Esophagus (tissue), 2 donors: ENCODE results near the gene ZNF77. TPM values are rescaled to one million over a fixed set of nuclear protein-coding genes. Genes with fewer than 3 reads are reported as not detected.
"Not testable (repeated sequence)": the region's sequence is repeated elsewhere in the genome, so short reads cannot be mapped to it uniquely, and the experiment has no call there.

ENCODE experiments used
- H3K27ac ChIP-seq, 2 donors: one replicate each; pipeline ENCODE4 v1.5.1; 2013; ENCODE audit warnings: low read depth in 2 of 2, mild to moderate bottlenecking in 2 of 2, inconsistent platforms in 1 of 2, low read length in 1 of 2, moderate library complexity in 1 of 2
- H3K27me3 ChIP-seq, 2 donors: one replicate each; pipeline ENCODE4 v1.6.1; 2013; ENCODE audit warnings: low read length in 2 of 2, control low read depth in 1 of 2, mild to moderate bottlenecking in 1 of 2; ENCODE audit not compliant: insufficient read depth in 2 of 2, control insufficient read depth in 1 of 2
- H3K36me3 ChIP-seq, 2 donors: one replicate each; pipeline ENCODE4 v1.6.1; 2013; ENCODE audit warnings: low read length in 1 of 2; ENCODE audit not compliant: control insufficient read depth in 2 of 2, insufficient read depth in 2 of 2
- H3K4me1 ChIP-seq, 2 donors: one replicate each; pipeline ENCODE4 v1.6.1; 2013; ENCODE audit warnings: low read length in 1 of 2; ENCODE audit not compliant: control insufficient read depth in 2 of 2, insufficient read depth in 2 of 2
- H3K4me3 ChIP-seq, 2 donors: one replicate each; pipeline ENCODE4 v1.5.1; 2013; ENCODE audit warnings: low read length in 2 of 2, mild to moderate bottlenecking in 2 of 2, low read depth in 1 of 2, moderate library complexity in 1 of 2
- H3K9me3 ChIP-seq, 2 donors: one replicate each; pipeline ENCODE4 v1.6.1; 2013; ENCODE audit warnings: mild to moderate bottlenecking in 2 of 2, low read depth in 1 of 2, low read length in 1 of 2, moderate library complexity in 1 of 2; ENCODE audit not compliant: control insufficient read depth in 2 of 2, insufficient read depth in 1 of 2
- WGBS, 2 donors: extraction: QIAGEN DNeasy Blood & Tissue Kit; methylation state at CpG; one replicate each; pipeline ENCODE4 v1.1.7; 2013; 5-methylcytosine and 5-hydroxymethylcytosine counted together
- polyA plus RNA-seq, 2 donors: library from polyadenylated mRNA; stranded (reverse); fragments of 200-250 nt; gene quantifications; one replicate each; pipeline ENCODE4 v1.2.3, GENCODE V29; 2013
- donor health status: healthy with polysubstance abuse.
- donor health status: Bipolar disorder and iron deficiency.

Gene ZNF77
- polyA plus RNA-seq: 1 to 10 TPM; 2.6 TPM

GRCh38 chr19:2944775-2945574 is at the start of gene ZNF77:
Gene ZNF77, minus strand, starts transcription at chr19:2944971. Its CDS starts 131 bp downstream, at chr19:2944840.
- 1% methylated on average over 74 of the region's 74 CpGs for WGBS, 2 donors
- H3K27ac ChIP-seq: peak within 1 kb of the TSS; percentile 97 to 99
- H3K9me3 ChIP-seq: no peaks in the 10 kb centered on the region
- no peaks in the 10 kb centered on the region for H3K27me3 ChIP-seq
- peaks cover 0 to 2% of the 10 kb centered on the region in 2 donors for H3K4me1 ChIP-seq
- H3K4me3 ChIP-seq: peak within 1 kb of the TSS; percentile 66 to 91
- no peaks in the 10 kb centered on the region for H3K36me3 ChIP-seq

- Histone ChIP-seq H3K4me3 (no peak overlapping the region), H3K27ac (no peak overlapping the region), H3K36me3 (no peaks in the 10 kb centered on the region), H3K9me3 (no peaks in the 10 kb centered on the region), H3K27me3 (no peaks in the 10 kb centered on the region), H3K4me1 (no peaks in the 10 kb centered on the region)
- WGBS, 2 donors: 56 to 68% methylated on average over 7 to 9 of the region's 9 CpGs
Observed at GRCh38 chr19:2993579-2993978, 48.8 kb upstream of the ZNF77 start.

GRCh38 chr19:2992958-2993357 is 48.2 kb upstream of the ZNF77 start:
- Histone ChIP-seq H3K27me3 (no peaks in the 10 kb centered on the region), H3K4me1 (no peaks in the 10 kb centered on the region), H3K36me3 (no peaks in the 10 kb centered on the region), H3K4me3 (no peak overlapping the region), H3K27ac (no peak overlapping the region), H3K9me3 (no peaks in the 10 kb centered on the region)
- 74 to 78% methylated on average over 14 of the region's 14 CpGs for WGBS, 2 donors

- H3K27ac ChIP-seq, H3K4me1 ChIP-seq, H3K4me3 ChIP-seq, H3K36me3 ChIP-seq, H3K9me3 ChIP-seq, H3K27me3 ChIP-seq: not testable (repeated sequence)
- WGBS, 2 donors: 91% methylated on average over 11 of the region's 11 CpGs
Observed at GRCh38 chr19:2992333-2992732, 47.6 kb upstream of the ZNF77 start.

- no peak overlapping the region for H3K4me3 ChIP-seq
- no peaks in the 10 kb centered on the region for H3K9me3 ChIP-seq
- H3K27me3 ChIP-seq: no peaks in the 10 kb centered on the region
- H3K4me1 ChIP-seq: no peaks in the 10 kb centered on the region
- H3K27ac ChIP-seq: no peak overlapping the region
- H3K36me3 ChIP-seq: no peaks in the 10 kb centered on the region
- WGBS, 2 donors: 90 to 93% methylated on average over 15 of the region's 15 CpGs
Observed at GRCh38 chr19:2989236-2989946, 44.6 kb upstream of the ZNF77 start.

GRCh38 chr19:2988568-2988967 is 43.8 kb upstream of the ZNF77 start:
- Histone ChIP-seq H3K36me3 (no peaks in the 10 kb centered on the region), H3K27me3 (no peaks in the 10 kb centered on the region), H3K9me3 (no peaks in the 10 kb centered on the region), H3K4me3 (no peak overlapping the region), H3K27ac (no peak overlapping the region), H3K4me1 (peaks cover under 1 to 4% of the 10 kb centered on the region in 2 donors)
- WGBS, 2 donors: 91 to 93% methylated on average over 3 of the region's 3 CpGs

GRCh38 chr19:2987797-2988196 is 43.0 kb upstream of the ZNF77 start:
- Histone ChIP-seq H3K27ac (no peak overlapping the region), H3K36me3 (no peaks in the 10 kb centered on the region), H3K4me3 (no peak overlapping the region), H3K4me1 (peaks cover 6 to 10% of the 10 kb centered on the region in 2 donors), H3K27me3 (no peaks in the 10 kb centered on the region), H3K9me3 (no peaks in the 10 kb centered on the region)
- WGBS, 2 donors: 80 to 82% methylated on average over 12 of the region's 12 CpGs

GRCh38 chr19:2986951-2987524 is 42.3 kb upstream of the ZNF77 start:
- Histone ChIP-seq H3K27ac (no peak overlapping the region), H3K27me3 (no peaks in the 10 kb centered on the region), H3K4me1 (peaks cover 9 to 12% of the 10 kb centered on the region in 2 donors), H3K9me3 (no peaks in the 10 kb centered on the region), H3K36me3 (no peaks in the 10 kb centered on the region), H3K4me3 (no peak overlapping the region)
- 45 to 58% methylated on average over 20 of the region's 20 CpGs for WGBS, 2 donors

- Histone ChIP-seq H3K4me3 (peak overlapping the region; percentile 12 to 23), H3K36me3 (no peaks in the 10 kb centered on the region), H3K4me1 (peaks cover 9 to 12% of the 10 kb centered on the region in 2 donors), H3K9me3 (no peaks in the 10 kb centered on the region), H3K27ac (peak overlapping the region; percentile 83 to 86), H3K27me3 (no peaks in the 10 kb centered on the region)
- WGBS, 2 donors: 3 to 6% methylated on average over 14 of the region's 14 CpGs
Observed at GRCh38 chr19:2984215-2984528, 39.4 kb upstream of the ZNF77 start.
